ENCODE results near the gene TENT5A. TPM values are rescaled to one million over a fixed set of nuclear protein-coding genes. Genes with fewer than 3 reads are reported as not detected.

Gene TENT5A
- total RNA-seq, 1 donor from 2014 or later, result 2.3 TPM

GRCh38 chr6:81731814-81732213 lies 20.7 kb downstream of the TENT5A start:
- H3K9me3 Mint-ChIP-seq (ENCODE audit: unreplicated experiment), result no peaks in the 10 kb centered on the region

GRCh38 chr6:81727876-81728517 lies 24.5 kb downstream of the TENT5A start:
- no peak for DNase-seq (ENCODE audit: low spot score)
- Mint-ChIP-seq H3K36me3 (ENCODE audit: low read depth, unreplicated experiment) (no peaks in the 10 kb centered on the region), H3K27me3 (ENCODE audit: unreplicated experiment) (no peaks in the 10 kb centered on the region), H3K27ac (ENCODE audit: unreplicated experiment) (no peak overlapping the region), H3K9me3 (ENCODE audit: unreplicated experiment) (no peaks in the 10 kb centered on the region), H3K4me1 (ENCODE audit: unreplicated experiment) (no peaks in the 10 kb centered on the region), H3K4me3 (ENCODE audit: unreplicated experiment) (no peak overlapping the region)
- no peak for TF ChIP-seq CTCF (IDR thresholded peaks at IDR 0.05; ENCODE audit: unreplicated experiment)

More at GRCh38 chr6:81731814-81732213, 20.7 kb downstream of the TENT5A start:
- TF ChIP-seq CTCF (IDR thresholded peaks at IDR 0.05; ENCODE audit: unreplicated experiment), result no peak
- Mint-ChIP-seq H3K4me3 (ENCODE audit: unreplicated experiment) (no peak overlapping the region), H3K27ac (ENCODE audit: unreplicated experiment) (no peak overlapping the region), H3K27me3 (ENCODE audit: unreplicated experiment) (no peaks in the 10 kb centered on the region), H3K36me3 (ENCODE audit: low read depth, unreplicated experiment) (no peaks in the 10 kb centered on the region), H3K4me1 (ENCODE audit: unreplicated experiment) (no peaks in the 10 kb centered on the region)
- no peak for DNase-seq (ENCODE audit: low spot score)

- no peak overlapping the region for H3K27ac Mint-ChIP-seq (ENCODE audit: unreplicated experiment)
- H3K4me3 Mint-ChIP-seq (ENCODE audit: unreplicated experiment), result no peak overlapping the region
- TF ChIP-seq CTCF (IDR thresholded peaks at IDR 0.05; ENCODE audit: unreplicated experiment), result no peak
- no peaks in the 10 kb centered on the region for H3K4me1 Mint-ChIP-seq (ENCODE audit: unreplicated experiment)
- no peaks in the 10 kb centered on the region for H3K36me3 Mint-ChIP-seq (ENCODE audit: low read depth, unreplicated experiment)
- DNase-seq (ENCODE audit: low spot score), result no peak
- H3K9me3 Mint-ChIP-seq (ENCODE audit: unreplicated experiment), result no peaks in the 10 kb centered on the region
- no peaks in the 10 kb centered on the region for H3K27me3 Mint-ChIP-seq (ENCODE audit: unreplicated experiment)
Observed at GRCh38 chr6:81725127-81725526, 27.4 kb downstream of the TENT5A start.

- Mint-ChIP-seq H3K27ac (ENCODE audit: unreplicated experiment) (no peak overlapping the region), H3K4me1 (ENCODE audit: unreplicated experiment) (no peaks in the 10 kb centered on the region), H3K4me3 (ENCODE audit: unreplicated experiment) (no peak overlapping the region), H3K27me3 (ENCODE audit: unreplicated experiment) (no peaks in the 10 kb centered on the region), H3K36me3 (ENCODE audit: low read depth, unreplicated experiment) (no peaks in the 10 kb centered on the region), H3K9me3 (ENCODE audit: unreplicated experiment) (no peaks in the 10 kb centered on the region)
- no peak for DNase-seq (ENCODE audit: low spot score)
- TF ChIP-seq CTCF (IDR thresholded peaks at IDR 0.05; ENCODE audit: unreplicated experiment), result no peak
Observed at GRCh38 chr6:81722506-81723223, 29.8 kb downstream of the TENT5A start.

- Mint-ChIP-seq H3K27ac (ENCODE audit: unreplicated experiment) (no peak overlapping the region), H3K4me1 (ENCODE audit: unreplicated experiment) (no peaks in the 10 kb centered on the region), H3K9me3 (ENCODE audit: unreplicated experiment) (no peaks in the 10 kb centered on the region), H3K27me3 (ENCODE audit: unreplicated experiment) (no peaks in the 10 kb centered on the region), H3K4me3 (ENCODE audit: unreplicated experiment) (no peak overlapping the region), H3K36me3 (ENCODE audit: low read depth, unreplicated experiment) (no peaks in the 10 kb centered on the region)
- no peak for TF ChIP-seq CTCF (IDR thresholded peaks at IDR 0.05; ENCODE audit: unreplicated experiment)
- no peak for DNase-seq (ENCODE audit: low spot score)
Observed at GRCh38 chr6:81720427-81720826, 32.1 kb downstream of the TENT5A start.
